ENCODE measurements around the gene WDR48.

DNA sequence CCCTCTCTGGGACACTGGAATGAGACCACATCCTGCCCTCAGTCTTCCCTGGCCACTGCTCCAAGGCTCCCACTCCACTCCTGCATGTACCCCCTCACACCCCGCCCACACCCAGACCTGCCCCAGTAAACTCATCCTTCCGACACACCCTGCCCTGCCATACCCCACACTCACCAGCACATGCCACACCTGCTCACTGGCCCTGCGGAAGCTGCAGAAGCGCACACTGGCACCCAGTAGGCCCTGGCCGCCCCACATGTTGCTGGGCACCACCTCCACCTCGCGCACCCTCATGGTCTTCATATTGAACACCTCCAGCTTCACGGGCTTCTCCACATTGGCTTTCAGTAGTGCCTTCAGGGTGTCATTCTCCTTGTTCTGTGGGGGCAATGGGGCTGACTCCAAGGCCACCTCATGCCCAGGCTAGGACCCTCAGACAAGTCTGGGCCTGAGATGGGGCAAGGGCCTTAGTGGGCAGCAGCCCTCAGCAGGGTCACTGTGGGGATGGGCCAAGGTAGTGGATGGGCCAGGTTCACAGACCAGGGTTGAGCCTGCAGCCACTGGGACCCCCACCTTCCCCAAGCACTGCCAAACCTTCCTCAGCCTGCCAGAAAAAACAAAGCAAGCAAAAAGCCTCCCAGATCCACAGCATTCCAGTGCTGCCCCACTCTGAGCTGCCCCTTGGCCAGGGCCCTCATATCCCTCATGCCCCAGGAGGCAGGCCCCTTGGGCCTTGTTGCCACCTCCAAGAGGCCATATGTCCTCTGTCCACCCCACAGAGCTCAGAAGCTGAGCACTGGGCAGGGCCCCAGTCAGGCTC is 50.9 kb downstream of the WDR48 start:
- TF ChIP-seq, protein P1, sequence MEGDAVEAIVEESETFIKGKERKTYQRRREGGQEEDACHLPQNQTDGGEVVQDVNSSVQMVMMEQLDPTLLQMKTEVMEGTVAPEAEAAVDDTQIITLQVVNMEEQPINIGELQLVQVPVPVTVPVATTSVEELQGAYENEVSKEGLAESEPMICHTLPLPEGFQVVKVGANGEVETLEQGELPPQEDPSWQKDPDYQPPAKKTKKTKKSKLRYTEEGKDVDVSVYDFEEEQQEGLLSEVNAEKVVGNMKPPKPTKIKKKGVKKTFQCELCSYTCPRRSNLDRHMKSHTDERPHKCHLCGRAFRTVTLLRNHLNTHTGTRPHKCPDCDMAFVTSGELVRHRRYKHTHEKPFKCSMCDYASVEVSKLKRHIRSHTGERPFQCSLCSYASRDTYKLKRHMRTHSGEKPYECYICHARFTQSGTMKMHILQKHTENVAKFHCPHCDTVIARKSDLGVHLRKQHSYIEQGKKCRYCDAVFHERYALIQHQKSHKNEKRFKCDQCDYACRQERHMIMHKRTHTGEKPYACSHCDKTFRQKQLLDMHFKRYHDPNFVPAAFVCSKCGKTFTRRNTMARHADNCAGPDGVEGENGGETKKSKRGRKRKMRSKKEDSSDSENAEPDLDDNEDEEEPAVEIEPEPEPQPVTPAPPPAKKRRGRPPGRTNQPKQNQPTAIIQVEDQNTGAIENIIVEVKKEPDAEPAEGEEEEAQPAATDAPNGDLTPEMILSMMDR (IDR thresholded peaks at IDR 0.05), result no peak
- no peak for TF ChIP-seq POLR2A (IDR thresholded peaks at IDR 0.05)
- no peak for TF ChIP-seq EP300 (IDR thresholded peaks at IDR 0.05)

All from ovary (tissue), 3 donors.